ENCODE data around the gene SH3YL1.

- TF ChIP-seq, protein P1, sequence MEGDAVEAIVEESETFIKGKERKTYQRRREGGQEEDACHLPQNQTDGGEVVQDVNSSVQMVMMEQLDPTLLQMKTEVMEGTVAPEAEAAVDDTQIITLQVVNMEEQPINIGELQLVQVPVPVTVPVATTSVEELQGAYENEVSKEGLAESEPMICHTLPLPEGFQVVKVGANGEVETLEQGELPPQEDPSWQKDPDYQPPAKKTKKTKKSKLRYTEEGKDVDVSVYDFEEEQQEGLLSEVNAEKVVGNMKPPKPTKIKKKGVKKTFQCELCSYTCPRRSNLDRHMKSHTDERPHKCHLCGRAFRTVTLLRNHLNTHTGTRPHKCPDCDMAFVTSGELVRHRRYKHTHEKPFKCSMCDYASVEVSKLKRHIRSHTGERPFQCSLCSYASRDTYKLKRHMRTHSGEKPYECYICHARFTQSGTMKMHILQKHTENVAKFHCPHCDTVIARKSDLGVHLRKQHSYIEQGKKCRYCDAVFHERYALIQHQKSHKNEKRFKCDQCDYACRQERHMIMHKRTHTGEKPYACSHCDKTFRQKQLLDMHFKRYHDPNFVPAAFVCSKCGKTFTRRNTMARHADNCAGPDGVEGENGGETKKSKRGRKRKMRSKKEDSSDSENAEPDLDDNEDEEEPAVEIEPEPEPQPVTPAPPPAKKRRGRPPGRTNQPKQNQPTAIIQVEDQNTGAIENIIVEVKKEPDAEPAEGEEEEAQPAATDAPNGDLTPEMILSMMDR (IDR thresholded peaks at IDR 0.05): no peak
- TF ChIP-seq EZH2 (IDR thresholded peaks at IDR 0.05) (no peak), EZH2phosphoT487 (IDR thresholded peaks at IDR 0.05) (peak; percentile 74)
Observed at GRCh38 chr2:283996-284794, 20.4 kb upstream of the SH3YL1 start.

Measured in neural progenitor cell (in vitro differentiated cells).